Mesothelial cell of epicardium (in vitro differentiated cells): ENCODE data around the gene TUG1. TPM values are rescaled to one million over a fixed set of nuclear protein-coding genes. Genes with fewer than 3 reads are reported as not detected.

Experiments used
- DNase-seq, 2 experiments: peaks; one replicate each; pipeline ENCODE4 v3.0.0; 2021; ENCODE audit warnings: low spot score in 2 of 2; ENCODE audit not compliant: unreplicated experiment in 2 of 2
- H3K27ac Mint-ChIP-seq: 2 replicates; pipeline ENCODE4 v1.8.0; 2021; ENCODE audit warnings: mixed read lengths
- H3K27me3 Mint-ChIP-seq: 2 replicates; pipeline ENCODE4 v1.8.0; 2021; ENCODE audit warnings: low read depth, mixed read lengths
- H3K36me3 Mint-ChIP-seq: 2 replicates; pipeline ENCODE4 v1.8.0; 2021; ENCODE audit warnings: mixed read lengths
- H3K4me1 Mint-ChIP-seq: 2 replicates; pipeline ENCODE4 v1.8.0; 2021; ENCODE audit warnings: mixed read lengths
- H3K4me3 Mint-ChIP-seq: 2 replicates; pipeline ENCODE4 v1.8.0; 2021; ENCODE audit warnings: mild to moderate bottlenecking, moderate library complexity, mixed read lengths
- H3K9me3 Mint-ChIP-seq: 2 replicates; pipeline ENCODE4 v1.8.0; 2021; ENCODE audit warnings: mixed read lengths
- CTCF ChIP-seq: fragments of 200-600 bp; sonication (generic); IDR thresholded peaks from one replicate; pipeline ENCODE4 v1.5.0; 2021; ENCODE audit warnings: antibody characterized with exemption; ENCODE audit not compliant: unreplicated experiment
- total RNA-seq: library from RNA; stranded (reverse); gene quantifications from 3 replicates; pipeline ENCODE4 v1.2.1, GENCODE V29; 2021

TUG1 gene
- 177 to 183 TPM (median 180 TPM) in 3 replicates for total RNA-seq

- Mint-ChIP-seq H3K27me3 (no peaks in the 10 kb centered on the region), H3K4me3 (peak within 1 kb of the TSS; percentile 82), H3K9me3 (peaks cover 51% of the 10 kb centered on the region), H3K4me1 (peaks cover 15% of the 10 kb centered on the region), H3K27ac (peak within 1 kb of the TSS; percentile 96), H3K36me3 (peaks cover 78% of the 10 kb centered on the region)
- no peak for TF ChIP-seq CTCF
- peak; percentile 94 to 96 for DNase-seq
Observed at GRCh38 chr22:30968924-30969531, at the start of gene TUG1. TSS of gene TUG1 (plus strand) at chr22:30969265.

DNA sequence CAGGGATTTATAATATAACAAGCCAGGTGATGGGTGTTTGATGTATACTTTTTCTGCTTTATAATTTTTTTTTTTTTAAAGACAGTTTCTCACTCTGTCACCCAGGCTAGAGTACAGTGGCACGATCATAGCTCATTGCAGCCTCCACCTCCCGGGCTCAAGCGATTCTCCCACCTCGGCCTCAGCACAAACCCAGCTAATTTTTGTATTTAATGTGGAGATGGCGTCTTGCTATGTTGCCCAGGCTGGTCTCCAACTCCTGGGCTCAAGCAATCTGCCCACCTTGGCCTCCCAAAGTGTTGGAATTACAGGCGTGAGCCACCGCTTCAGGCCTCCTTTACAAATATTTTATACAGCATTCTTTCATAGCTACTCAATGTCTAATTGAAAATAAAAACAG lies 49.1 kb upstream of the TUG1 start:
- H3K4me3 Mint-ChIP-seq = no peak overlapping the region
- no peak for TF ChIP-seq CTCF
- H3K27ac Mint-ChIP-seq = no peak overlapping the region
- H3K27me3 Mint-ChIP-seq = peaks cover 5% of the 10 kb centered on the region
- H3K4me1 Mint-ChIP-seq = no peaks in the 10 kb centered on the region
- H3K36me3 Mint-ChIP-seq = peaks cover 3% of the 10 kb centered on the region
- H3K9me3 Mint-ChIP-seq = peaks cover 4% of the 10 kb centered on the region
- no peak for DNase-seq

DNA sequence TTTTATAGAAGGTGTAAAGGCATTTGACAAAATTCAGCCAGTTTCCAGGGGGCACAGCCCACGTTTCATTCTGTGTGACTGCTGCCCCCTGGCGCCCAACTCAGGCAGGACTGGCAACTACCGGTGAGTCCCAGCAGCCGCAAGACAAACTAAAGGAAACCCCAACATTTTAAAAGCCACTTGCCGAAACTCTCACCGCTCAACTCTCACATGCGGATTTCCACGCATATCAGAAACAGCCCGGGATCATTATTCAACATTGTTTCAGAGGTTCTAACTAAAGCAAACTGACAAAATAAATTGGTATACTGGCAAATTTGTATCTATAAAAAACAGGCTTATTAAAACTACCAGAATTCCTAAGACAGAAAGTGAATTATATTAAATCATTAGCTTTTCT lies 48.7 kb upstream of the TUG1 start:
- peaks cover 4% of the 10 kb centered on the region for H3K9me3 Mint-ChIP-seq
- H3K36me3 Mint-ChIP-seq = peaks cover 4% of the 10 kb centered on the region
- no peaks in the 10 kb centered on the region for H3K4me1 Mint-ChIP-seq
- peak; percentile 61 to 90 for DNase-seq
- H3K27ac Mint-ChIP-seq = no peak overlapping the region
- TF ChIP-seq CTCF = peak; percentile 95
- H3K27me3 Mint-ChIP-seq = peaks cover 5% of the 10 kb centered on the region
- no peak overlapping the region for H3K4me3 Mint-ChIP-seq

- H3K27me3 Mint-ChIP-seq = peaks cover 5% of the 10 kb centered on the region
- peaks cover 6% of the 10 kb centered on the region for H3K36me3 Mint-ChIP-seq
- DNase-seq = no peak
- no peak overlapping the region for H3K4me3 Mint-ChIP-seq
- no peak for TF ChIP-seq CTCF
- no peak overlapping the region for H3K27ac Mint-ChIP-seq
- peaks cover 4% of the 10 kb centered on the region for H3K9me3 Mint-ChIP-seq
- H3K4me1 Mint-ChIP-seq = no peaks in the 10 kb centered on the region
Observed at GRCh38 chr22:30921108-30921507, 48.0 kb upstream of the TUG1 start.

DNA sequence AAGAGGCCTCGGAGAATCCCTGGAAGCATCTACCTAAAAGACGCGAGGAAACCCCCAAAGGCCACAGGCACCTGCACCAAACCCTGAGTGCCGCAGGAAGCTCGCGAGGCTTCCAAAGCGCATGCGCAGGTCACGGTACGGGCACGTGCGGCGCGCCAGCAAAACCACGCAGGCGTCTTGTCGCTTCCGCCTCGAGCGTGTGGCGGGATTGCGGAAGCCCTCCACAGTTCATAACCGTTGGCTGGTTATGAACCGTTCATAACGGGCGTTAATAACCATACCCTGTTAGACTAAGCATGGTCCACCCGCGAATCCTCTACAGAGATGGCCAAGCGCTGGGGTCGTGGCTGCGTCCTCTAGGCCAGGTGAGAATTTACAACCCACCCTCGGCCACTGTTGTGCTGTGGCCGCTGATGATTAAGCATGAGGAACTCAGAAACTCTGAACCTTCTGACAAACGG lies 46.9 kb upstream of the TUG1 start:
- DNase-seq = no peak
- H3K27me3 Mint-ChIP-seq = peaks cover 5% of the 10 kb centered on the region
- TF ChIP-seq CTCF = no peak
- no peak overlapping the region for H3K4me3 Mint-ChIP-seq
- peaks cover 11% of the 10 kb centered on the region for H3K36me3 Mint-ChIP-seq
- no peaks in the 10 kb centered on the region for H3K4me1 Mint-ChIP-seq
- H3K27ac Mint-ChIP-seq = no peak overlapping the region
- H3K9me3 Mint-ChIP-seq = no peaks in the 10 kb centered on the region
